PFSK-1 (cell line): ENCODE results near the gene MRPL33.

Experiments
- POLR2AphosphoS5 ChIP-seq: IDR thresholded peaks from 2 replicates; pipeline ENCODE4 v1.6.1; 2012; ENCODE audit warnings: low read depth, mild to moderate bottlenecking, control low read depth, low read length, moderate library complexity
- REST ChIP-seq, 2 experiments: IDR thresholded peaks; 2 replicates each; pipeline versions ENCODE4 v1.6.1 to v1.8.0; 2011 to 2012; ENCODE audit warnings: low read depth in 2 of 2, low read length in 2 of 2, control low read depth in 1 of 2, inconsistent platforms in 1 of 2, mild to moderate bottlenecking in 1 of 2, moderate library complexity in 1 of 2; ENCODE audit not compliant: insufficient read depth in 1 of 2

- TF ChIP-seq REST (IDR thresholded peaks at IDR 0.05; ENCODE audit: insufficient read depth in 1 of 2, low read depth in 2 of 2, low read length in 2 of 2) (no peak), POLR2AphosphoS5 (no peak)
These were observed 32.6 kb downstream of the MRPL33 start for GRCh38 chr2:27804146-27804545.
